GM12874 (cell line): ENCODE data around the gene TMEM225B.

Experiments
- TF ChIP-seq, protein P1 (sequence below): IDR thresholded peaks from 2 replicates; pipeline ENCODE4 v1.5.1; 2011; ENCODE audit warnings: low read depth, mild to moderate bottlenecking, control low read depth, low read length, moderate library complexity; ENCODE audit not compliant: insufficient read depth

Gene TMEM225B, protein sequence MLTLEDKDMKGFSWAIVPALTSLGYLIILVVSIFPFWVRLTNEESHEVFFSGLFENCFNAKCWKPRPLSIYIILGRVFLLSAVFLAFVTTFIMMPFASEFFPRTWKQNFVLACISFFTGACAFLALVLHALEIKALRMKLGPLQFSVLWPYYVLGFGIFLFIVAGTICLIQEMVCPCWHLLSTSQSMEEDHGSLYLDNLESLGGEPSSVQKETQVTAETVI

DNA sequence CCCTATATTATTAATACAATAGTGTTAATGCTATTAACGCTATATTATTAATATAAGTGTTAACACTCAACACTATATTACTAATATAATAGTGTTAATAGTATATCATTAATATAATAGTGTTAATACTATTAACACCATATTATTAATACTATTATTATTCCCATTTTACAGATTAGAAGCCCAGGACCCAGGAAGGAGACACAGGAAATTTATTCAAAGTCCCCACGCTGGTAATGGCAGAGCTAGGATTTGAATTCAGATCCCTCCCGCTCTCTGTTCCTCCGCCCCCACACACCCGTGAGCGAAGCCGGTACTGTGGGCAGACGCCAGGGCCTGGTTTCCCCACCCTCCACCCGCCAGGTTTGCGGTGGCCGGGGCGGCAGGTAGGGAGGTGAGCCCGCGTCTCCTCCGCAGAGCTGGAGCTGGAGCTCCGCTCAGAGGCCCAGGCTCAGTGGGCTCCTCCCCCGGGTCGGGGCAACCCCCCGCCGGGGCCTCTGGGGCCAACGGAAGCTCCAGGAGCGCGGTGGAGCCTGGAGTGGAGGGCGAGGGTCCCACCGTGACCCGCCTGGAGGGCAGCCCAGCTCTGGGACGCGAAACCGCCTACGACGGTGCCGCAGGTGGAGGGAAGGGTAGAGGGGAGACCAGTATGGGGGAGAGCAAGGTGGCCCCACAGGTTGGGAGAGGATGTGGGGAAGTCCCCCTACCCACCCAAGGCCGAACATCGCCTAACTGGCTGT lies at the start of gene TMEM225B:
Gene TMEM225B, plus strand, starts transcription at position 506 of the 740 bp plus-strand sequence. CDS start 6,122 bp downstream, outside the sequence.
- TF ChIP-seq, protein P1, sequence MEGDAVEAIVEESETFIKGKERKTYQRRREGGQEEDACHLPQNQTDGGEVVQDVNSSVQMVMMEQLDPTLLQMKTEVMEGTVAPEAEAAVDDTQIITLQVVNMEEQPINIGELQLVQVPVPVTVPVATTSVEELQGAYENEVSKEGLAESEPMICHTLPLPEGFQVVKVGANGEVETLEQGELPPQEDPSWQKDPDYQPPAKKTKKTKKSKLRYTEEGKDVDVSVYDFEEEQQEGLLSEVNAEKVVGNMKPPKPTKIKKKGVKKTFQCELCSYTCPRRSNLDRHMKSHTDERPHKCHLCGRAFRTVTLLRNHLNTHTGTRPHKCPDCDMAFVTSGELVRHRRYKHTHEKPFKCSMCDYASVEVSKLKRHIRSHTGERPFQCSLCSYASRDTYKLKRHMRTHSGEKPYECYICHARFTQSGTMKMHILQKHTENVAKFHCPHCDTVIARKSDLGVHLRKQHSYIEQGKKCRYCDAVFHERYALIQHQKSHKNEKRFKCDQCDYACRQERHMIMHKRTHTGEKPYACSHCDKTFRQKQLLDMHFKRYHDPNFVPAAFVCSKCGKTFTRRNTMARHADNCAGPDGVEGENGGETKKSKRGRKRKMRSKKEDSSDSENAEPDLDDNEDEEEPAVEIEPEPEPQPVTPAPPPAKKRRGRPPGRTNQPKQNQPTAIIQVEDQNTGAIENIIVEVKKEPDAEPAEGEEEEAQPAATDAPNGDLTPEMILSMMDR = no peak

DNA sequence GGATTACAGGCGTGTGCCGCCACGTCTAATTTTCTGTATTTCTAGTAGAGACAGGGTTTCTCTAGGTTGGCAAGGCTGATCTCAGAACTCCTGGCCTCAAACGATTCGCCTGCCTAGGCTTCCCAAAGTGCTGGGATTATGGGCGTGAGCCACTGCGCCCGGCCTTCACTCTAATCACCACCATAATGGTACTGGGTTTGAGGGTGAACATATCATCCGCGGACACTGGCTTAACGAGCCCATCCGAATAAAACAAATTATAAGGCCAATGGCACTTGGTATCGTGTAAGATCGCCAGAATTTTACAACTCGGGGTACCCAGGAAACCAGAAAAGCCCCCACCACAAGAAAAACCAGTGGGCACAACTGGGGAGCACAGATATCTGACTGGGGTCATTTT lies 46.7 kb upstream of the TMEM225B start:
- TF ChIP-seq, protein P1 = no peak

DNA sequence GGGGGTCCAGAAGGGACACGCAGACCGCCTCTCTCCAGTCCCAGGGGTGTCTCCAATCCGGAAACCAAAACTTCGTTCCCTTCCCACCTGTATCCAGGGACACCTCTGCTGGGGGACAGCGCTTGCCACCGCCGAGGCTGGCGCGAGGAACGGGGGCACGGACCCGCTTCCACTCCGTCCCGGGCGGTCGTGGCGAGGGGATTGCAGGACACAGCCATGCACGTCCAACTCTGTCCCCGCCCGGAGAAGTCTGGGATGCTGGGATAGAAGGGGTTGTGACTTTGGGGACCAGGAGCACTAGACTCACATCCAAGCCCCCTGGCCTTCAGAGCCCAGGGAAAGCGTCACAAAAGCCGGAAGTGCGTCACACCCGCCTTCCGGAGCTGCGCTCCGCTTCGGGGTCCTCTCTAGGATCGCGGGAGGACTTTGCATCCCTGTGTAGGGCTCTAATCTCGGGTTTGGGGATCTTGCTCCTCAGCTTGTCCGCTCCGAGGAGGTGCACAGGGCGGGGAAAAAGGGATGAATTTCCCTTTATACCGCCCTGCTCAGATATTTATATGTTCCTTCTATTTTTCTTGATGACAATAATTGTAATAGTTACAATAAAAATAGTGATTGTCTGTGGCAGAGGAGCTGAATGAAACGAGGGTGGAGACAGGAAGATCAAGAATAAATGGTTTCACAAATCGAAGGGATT lies 46.2 kb upstream of the TMEM225B start, which contains the start of gene FAM200A:
Gene FAM200A, minus strand, starts transcription at position 348 of the 697 bp plus-strand sequence. CDS start 3,707 bp downstream, outside the sequence.
- TF ChIP-seq, protein P1 = no peak

DNA sequence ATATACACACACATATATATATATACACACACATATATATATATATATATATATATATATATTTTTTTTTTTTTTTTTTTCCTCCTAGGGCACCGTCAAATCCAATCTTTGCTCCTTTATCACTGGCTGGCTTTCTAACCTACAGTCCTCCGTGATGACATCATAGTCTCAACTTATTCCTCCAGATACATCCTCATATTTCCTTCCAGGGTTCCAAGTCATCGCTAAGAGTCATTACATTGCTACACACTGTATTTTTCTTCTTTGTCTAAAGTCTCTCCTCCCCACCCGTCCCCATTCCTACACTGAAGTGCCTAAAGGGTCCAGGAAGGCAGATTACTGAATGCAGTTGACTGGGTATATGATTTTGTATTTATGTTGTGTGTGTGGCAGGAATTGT lies 45.0 kb upstream of the TMEM225B start:
- TF ChIP-seq, protein P1 = no peak

DNA sequence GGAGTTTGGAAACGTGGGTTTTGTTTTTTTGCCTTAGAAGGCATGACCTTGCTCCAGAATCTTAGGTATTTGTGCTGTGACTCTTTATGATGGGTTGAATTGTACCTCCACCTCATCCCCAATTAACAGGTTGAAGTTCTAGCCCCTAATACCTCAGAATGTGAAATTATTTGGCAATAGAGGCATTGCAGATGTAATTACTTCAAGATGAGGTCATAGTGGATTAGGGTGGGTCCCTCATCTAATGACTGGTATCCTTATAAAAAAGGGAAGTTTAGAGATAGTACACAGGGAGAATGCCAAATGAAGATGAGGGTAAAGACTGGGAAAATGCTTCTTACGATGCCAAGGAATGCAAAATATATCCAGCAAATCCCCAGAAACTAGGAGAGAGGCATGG lies 43.1 kb upstream of the TMEM225B start:
- TF ChIP-seq, protein P1 = no peak

DNA sequence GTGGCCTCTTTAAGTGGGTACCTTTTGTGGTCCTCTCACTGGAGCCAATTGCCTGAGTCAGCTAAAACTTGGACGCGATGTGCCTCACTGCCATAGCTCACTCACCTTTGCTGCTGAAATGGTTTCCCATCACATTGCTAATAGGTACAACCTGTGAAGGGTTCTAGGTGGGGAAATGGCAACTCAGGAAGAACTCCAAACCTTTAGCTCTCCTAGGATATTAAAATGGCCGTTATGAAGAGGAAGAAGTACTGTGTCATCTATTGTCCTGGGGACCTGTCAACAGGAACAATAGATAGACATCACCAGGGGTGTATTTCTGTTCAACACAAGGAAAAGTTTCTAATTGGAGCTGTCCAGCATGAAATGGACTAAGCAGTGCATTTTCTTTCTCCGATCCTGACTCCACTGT lies 40.9 kb upstream of the TMEM225B start:
- TF ChIP-seq, protein P1 = no peak

DNA sequence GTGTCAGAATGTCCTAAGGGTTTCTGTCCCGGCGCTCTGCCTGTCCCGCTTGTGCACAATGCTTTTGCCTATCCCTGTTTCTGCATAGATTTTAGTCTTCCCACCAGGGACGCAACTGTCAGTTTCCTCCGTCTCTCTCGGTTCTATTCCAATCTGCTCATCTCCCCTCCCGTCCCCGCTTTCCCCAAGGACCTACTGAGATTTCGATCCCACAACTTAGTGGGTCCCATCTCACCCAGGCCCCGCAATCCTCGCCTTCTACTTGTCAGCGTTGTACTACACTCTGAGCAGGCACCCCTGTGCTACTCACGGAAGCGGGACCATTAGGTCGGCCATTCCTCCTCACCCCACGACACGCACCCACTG lies 40.1 kb upstream of the TMEM225B start:
- TF ChIP-seq, protein P1 = no peak
